Astrocyte (in vitro differentiated cells and primary cell): ENCODE data around the gene LCE2C. TPM values are rescaled to one million over a fixed set of nuclear protein-coding genes. Genes with fewer than 3 reads are reported as not detected.

Source experiments
- DNase-seq: peaks from one replicate; pipeline ENCODE4 v3.0.0-alpha.2; 2010; ENCODE audit warnings: low read depth
- FAIRE-seq: peaks from 2 replicates; lab custom pipeline; 2011; peaks lifted over from hg19 to GRCh38; lab: Jason Lieb, UNC
- H2AFZ ChIP-seq: 2 replicates; pipeline ENCODE4 v1.6.0; 2012; ENCODE audit warnings: low read depth, low read length, inconsistent platforms
- H3K27ac ChIP-seq: 2 replicates; pipeline ENCODE4 v1.5.1; 2011; ENCODE audit warnings: low read depth, low read length, inconsistent platforms
- H3K27me3 ChIP-seq: 2 replicates; pipeline ENCODE4 v1.6.0; 2011; ENCODE audit warnings: low read length, inconsistent platforms; ENCODE audit not compliant: insufficient read depth
- H3K36me3 ChIP-seq: 2 replicates; pipeline ENCODE4 v1.5.1; 2011; ENCODE audit warnings: low read length, inconsistent platforms; ENCODE audit not compliant: insufficient read depth
- H3K4me1 ChIP-seq: 2 replicates; pipeline ENCODE4 v1.5.1; 2011; ENCODE audit warnings: low read length, inconsistent platforms; ENCODE audit not compliant: insufficient read depth
- H3K4me2 ChIP-seq: 2 replicates; pipeline ENCODE4 v1.6.0; 2012; ENCODE audit warnings: low read length, inconsistent platforms
- H3K4me3 ChIP-seq: 2 replicates; pipeline ENCODE4 v1.5.1; 2011; ENCODE audit warnings: low read depth, mild to moderate bottlenecking, low read length, inconsistent platforms; ENCODE audit not compliant: insufficient read depth
- H3K79me2 ChIP-seq: 2 replicates; pipeline ENCODE4 v1.6.0; 2012; ENCODE audit warnings: mild to moderate bottlenecking, low read length, inconsistent platforms; ENCODE audit not compliant: insufficient read depth
- H3K9ac ChIP-seq: 2 replicates; pipeline ENCODE4 v1.6.0; 2012; ENCODE audit warnings: mild to moderate bottlenecking, low read length, inconsistent platforms
- H3K9me3 ChIP-seq: 2 replicates; pipeline ENCODE4 v1.5.1; 2012; ENCODE audit warnings: low read depth, mild to moderate bottlenecking, low read length, inconsistent platforms; ENCODE audit not compliant: insufficient read depth
- H4K20me1 ChIP-seq: 2 replicates; pipeline ENCODE4 v1.6.0; 2012; ENCODE audit warnings: low read length, inconsistent platforms; ENCODE audit not compliant: insufficient read depth
- H3K27ac Mint-ChIP-seq: one replicate; pipeline ENCODE4 v1.8.0; 2021; ENCODE audit warnings: mild to moderate bottlenecking, mixed read lengths; ENCODE audit not compliant: unreplicated experiment
- H3K27me3 Mint-ChIP-seq: one replicate; pipeline ENCODE4 v1.8.0; 2021; ENCODE audit warnings: low read depth, mixed read lengths; ENCODE audit not compliant: unreplicated experiment
- H3K36me3 Mint-ChIP-seq: one replicate; pipeline ENCODE4 v1.8.0; 2021; ENCODE audit warnings: low read depth, mixed read lengths; ENCODE audit not compliant: unreplicated experiment
- H3K4me1 Mint-ChIP-seq: one replicate; pipeline ENCODE4 v1.8.0; 2021; ENCODE audit warnings: low read depth, mixed read lengths; ENCODE audit not compliant: unreplicated experiment
- H3K4me3 Mint-ChIP-seq: one replicate; pipeline ENCODE4 v1.8.0; 2021; ENCODE audit warnings: mild to moderate bottlenecking, moderate library complexity, mixed read lengths; ENCODE audit not compliant: unreplicated experiment
- H3K9me3 Mint-ChIP-seq: one replicate; pipeline ENCODE4 v1.8.0; 2021; ENCODE audit warnings: mild to moderate bottlenecking, mixed read lengths; ENCODE audit not compliant: unreplicated experiment
- EZH2 ChIP-seq: IDR thresholded peaks from 2 replicates; pipeline ENCODE4 v1.6.1; 2012; ENCODE audit warnings: mild to moderate bottlenecking, low read length, inconsistent platforms; ENCODE audit not compliant: insufficient read depth
- total RNA-seq: library from RNA; stranded (reverse); gene quantifications from 2 replicates; pipeline ENCODE4 v1.2.1, GENCODE V29; 2021
- TF ChIP-seq, protein P1 (sequence below): IDR thresholded peaks from 2 replicates; pipeline ENCODE4 v1.5.1; 2011; ENCODE audit warnings: low read depth, mild to moderate bottlenecking, inconsistent platforms, low read length, moderate library complexity; ENCODE audit not compliant: insufficient read depth

LCE2C gene
- total RNA-seq, 1 donor from 2014 or later, result not detected

- no peaks in the 10 kb centered on the region for H3K79me2 ChIP-seq
- H3K4me1 ChIP-seq, result no peaks in the 10 kb centered on the region
- H3K36me3 ChIP-seq, result no peaks in the 10 kb centered on the region
- H3K27me3 ChIP-seq, result no peaks in the 10 kb centered on the region
- Mint-ChIP-seq H3K27ac (no peak overlapping the region), H3K4me3 (no peak overlapping the region), H3K9me3 (peaks cover 4% of the 10 kb centered on the region), H3K36me3 (no peaks in the 10 kb centered on the region), H3K4me1 (no peaks in the 10 kb centered on the region), H3K27me3 (peaks cover 37% of the 10 kb centered on the region)
- FAIRE-seq, result no peak
- DNase-seq, result no peak
- H3K9me3 ChIP-seq, result no peaks in the 10 kb centered on the region
- H3K4me2 ChIP-seq, result no peak overlapping the region
- no peaks in the 10 kb centered on the region for H4K20me1 ChIP-seq
- no peak overlapping the region for H3K4me3 ChIP-seq
- no peak overlapping the region for H2AFZ ChIP-seq
- H3K9ac ChIP-seq, result no peak overlapping the region
- no peak overlapping the region for H3K27ac ChIP-seq
- TF ChIP-seq EZH2, result no peak
- TF ChIP-seq, protein P1, sequence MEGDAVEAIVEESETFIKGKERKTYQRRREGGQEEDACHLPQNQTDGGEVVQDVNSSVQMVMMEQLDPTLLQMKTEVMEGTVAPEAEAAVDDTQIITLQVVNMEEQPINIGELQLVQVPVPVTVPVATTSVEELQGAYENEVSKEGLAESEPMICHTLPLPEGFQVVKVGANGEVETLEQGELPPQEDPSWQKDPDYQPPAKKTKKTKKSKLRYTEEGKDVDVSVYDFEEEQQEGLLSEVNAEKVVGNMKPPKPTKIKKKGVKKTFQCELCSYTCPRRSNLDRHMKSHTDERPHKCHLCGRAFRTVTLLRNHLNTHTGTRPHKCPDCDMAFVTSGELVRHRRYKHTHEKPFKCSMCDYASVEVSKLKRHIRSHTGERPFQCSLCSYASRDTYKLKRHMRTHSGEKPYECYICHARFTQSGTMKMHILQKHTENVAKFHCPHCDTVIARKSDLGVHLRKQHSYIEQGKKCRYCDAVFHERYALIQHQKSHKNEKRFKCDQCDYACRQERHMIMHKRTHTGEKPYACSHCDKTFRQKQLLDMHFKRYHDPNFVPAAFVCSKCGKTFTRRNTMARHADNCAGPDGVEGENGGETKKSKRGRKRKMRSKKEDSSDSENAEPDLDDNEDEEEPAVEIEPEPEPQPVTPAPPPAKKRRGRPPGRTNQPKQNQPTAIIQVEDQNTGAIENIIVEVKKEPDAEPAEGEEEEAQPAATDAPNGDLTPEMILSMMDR, result no peak
Measured at GRCh38 chr1:152718238-152718637, 43.2 kb downstream of the LCE2C start.

GRCh38 chr1:152725261-152725660, 50.2 kb downstream of the LCE2C start:
- H3K27ac ChIP-seq, result no peak overlapping the region
- H3K27ac Mint-ChIP-seq, result no peak overlapping the region
- H3K9me3 Mint-ChIP-seq, result no peaks in the 10 kb centered on the region
- no peak overlapping the region for H3K4me2 ChIP-seq
- no peak overlapping the region for H2AFZ ChIP-seq
- H3K4me1 ChIP-seq, result no peaks in the 10 kb centered on the region
- H3K36me3 ChIP-seq, result no peaks in the 10 kb centered on the region
- DNase-seq, result no peak
- TF ChIP-seq, protein P1, result no peak
- no peak for TF ChIP-seq EZH2
- H4K20me1 ChIP-seq, result no peaks in the 10 kb centered on the region
- H3K79me2 ChIP-seq, result no peaks in the 10 kb centered on the region
- H3K36me3 Mint-ChIP-seq, result no peaks in the 10 kb centered on the region
- no peaks in the 10 kb centered on the region for H3K9me3 ChIP-seq
- H3K4me1 Mint-ChIP-seq, result no peaks in the 10 kb centered on the region
- H3K4me3 Mint-ChIP-seq, result no peak overlapping the region
- no peak for FAIRE-seq
- no peak overlapping the region for H3K9ac ChIP-seq
- H3K4me3 ChIP-seq, result no peak overlapping the region
- no peaks in the 10 kb centered on the region for H3K27me3 ChIP-seq
- peaks cover 16% of the 10 kb centered on the region for H3K27me3 Mint-ChIP-seq

Other genes starting within 250 kb of the LCE2C start
- gene LCE5A, start 164.5 kb upstream of the LCE2C start, total RNA-seq, result not detected in 2 replicates
- gene CRCT1, start 160.8 kb upstream of the LCE2C start, total RNA-seq, result not detected in 2 replicates
- not detected in 2 replicates for gene LCE3E, start 108.5 kb upstream of the LCE2C start, total RNA-seq
- not detected in 2 replicates for gene LCE3D, start 94.8 kb upstream of the LCE2C start, total RNA-seq
- gene LCE3C, start 75.0 kb upstream of the LCE2C start, total RNA-seq, result not detected in 2 replicates
- not detected in 2 replicates for gene LCE3B, start 61.5 kb upstream of the LCE2C start, total RNA-seq
- gene LCE3A, start 52.2 kb upstream of the LCE2C start, total RNA-seq, result not detected in 2 replicates
- not detected in 2 replicates for gene LCE2D, start 11.9 kb upstream of the LCE2C start, total RNA-seq
- not detected in 2 replicates for gene LCE2B, start 10.8 kb downstream of the LCE2C start, total RNA-seq
- gene LCE2A, start 23.1 kb downstream of the LCE2C start, total RNA-seq, result not detected in 2 replicates
- gene LCE4A, start 32.9 kb downstream of the LCE2C start, total RNA-seq, result not detected in 2 replicates
- not detected in 2 replicates for gene KPRP, start 82.7 kb downstream of the LCE2C start, total RNA-seq
- gene LCE1F, start 99.9 kb downstream of the LCE2C start, total RNA-seq, result not detected in 2 replicates
- gene LCE1E, start 111.0 kb downstream of the LCE2C start, total RNA-seq, result not detected in 2 replicates
- gene LCE1D, start 121.4 kb downstream of the LCE2C start, total RNA-seq, result not detected in 2 replicates
- gene LCE1C, start 131.4 kb downstream of the LCE2C start, total RNA-seq, result not detected in 2 replicates
- gene LCE1B, start 136.7 kb downstream of the LCE2C start, total RNA-seq, result not detected in 2 replicates
- not detected in 2 replicates for gene LCE1A, start 152.2 kb downstream of the LCE2C start, total RNA-seq
- not detected in 2 replicates for gene LCE6A, start 167.6 kb downstream of the LCE2C start, total RNA-seq
- not detected in 2 replicates for gene LCE7A, start 184.7 kb downstream of the LCE2C start, total RNA-seq
- gene SMCP, start 203.0 kb downstream of the LCE2C start, total RNA-seq, result not detected in 2 replicates
- 0.16 TPM in 1 of 2 replicates, not detected in the other for gene IVL, start 233.3 kb downstream of the LCE2C start, total RNA-seq